Stimulated activated memory B cell treated with anti-CD40 and anti-IgM and Interleukin-4, amounts not matched to agents 10 μg/mL and 1 μg/mL and 100 μg/mL, for 72 hours (primary cell): ENCODE results near the gene ARFGAP1.

Experiments used
- ATAC-seq: fragments of 150-1000 bp; cut with Tn5 transposase; 2 replicates; pipeline ENCODE4 v1.10.0; 2021
- H3K27ac Mint-ChIP-seq: one replicate; pipeline ENCODE4 v1.8.0; 2022; ENCODE audit warnings: mild to moderate bottlenecking, mixed read lengths
- H3K27me3 Mint-ChIP-seq: one replicate; pipeline ENCODE4 v1.8.0; 2022; ENCODE audit warnings: mixed read lengths
- H3K36me3 Mint-ChIP-seq: one replicate; pipeline ENCODE4 v1.8.0; 2022; ENCODE audit warnings: mixed read lengths
- H3K4me1 Mint-ChIP-seq: one replicate; pipeline ENCODE4 v1.8.0; 2022; ENCODE audit warnings: mixed read lengths
- H3K4me3 Mint-ChIP-seq: one replicate; pipeline ENCODE4 v1.8.0; 2022; ENCODE audit warnings: mild to moderate bottlenecking, moderate library complexity, mixed read lengths
- H3K9me3 Mint-ChIP-seq: one replicate; pipeline ENCODE4 v1.8.0; 2022; ENCODE audit warnings: mixed read lengths

Gene ARFGAP1

GRCh38 chr20:63337786-63338420, 65.3 kb downstream of the ARFGAP1 start:
- Mint-ChIP-seq H3K27ac (no peak overlapping the region), H3K9me3 (peaks cover 4% of the 10 kb centered on the region), H3K36me3 (no peaks in the 10 kb centered on the region), H3K4me3 (no peak overlapping the region), H3K4me1 (no peaks in the 10 kb centered on the region), H3K27me3 (peaks cover 39% of the 10 kb centered on the region)
- ATAC-seq, result no peak
